Activated CD8-positive, alpha-beta memory T cell treated with anti-CD3 and anti-CD28 coated beads, Interleukin-2, amount 50 U/mL, for 24 hours (primary cell): ENCODE measurements around the gene CDC20B.
"Not testable (repeated sequence)": the region's sequence is repeated elsewhere in the genome, so short reads cannot be mapped to it uniquely, and the experiment has no call there.

Experiments
- DNase-seq: peaks from one replicate; pipeline ENCODE4 v3.0.0-alpha.2; 2020; ENCODE audit errors: extremely low read depth

Gene CDC20B

DNA sequence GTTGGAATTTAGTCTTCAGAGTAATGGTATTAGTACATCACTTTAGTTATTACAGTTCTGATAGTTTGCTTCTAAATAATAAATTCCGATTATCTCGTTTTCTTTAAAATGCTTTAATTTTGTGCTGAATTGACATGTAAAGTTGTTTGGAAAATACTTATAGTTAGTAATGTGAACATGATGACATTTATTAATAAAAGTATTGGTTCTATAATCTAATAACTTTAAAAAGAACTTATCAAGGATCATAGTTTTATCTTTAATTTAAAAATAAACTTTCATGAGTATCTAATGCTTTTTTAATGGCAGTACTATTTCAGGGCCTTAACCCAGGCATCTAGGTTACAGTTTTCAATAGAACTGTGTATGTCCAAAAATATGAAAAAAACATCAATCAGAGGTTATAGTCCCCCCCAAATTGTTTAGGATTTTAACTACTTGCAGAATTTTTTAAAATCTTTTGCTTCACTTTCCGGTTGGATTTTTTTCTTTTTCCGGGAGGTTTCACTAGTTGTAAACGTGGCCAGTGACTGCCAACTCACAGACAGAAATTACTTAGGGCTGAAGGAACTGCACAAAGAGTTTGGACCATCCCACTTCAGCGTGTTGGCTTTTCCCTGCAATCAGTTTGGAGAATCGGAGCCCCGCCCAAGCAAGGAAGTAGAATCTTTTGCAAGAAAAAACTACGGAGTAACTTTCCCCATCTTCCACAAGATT lies 12.3 kb downstream of the CDC20B start:
- no peak for DNase-seq

DNA sequence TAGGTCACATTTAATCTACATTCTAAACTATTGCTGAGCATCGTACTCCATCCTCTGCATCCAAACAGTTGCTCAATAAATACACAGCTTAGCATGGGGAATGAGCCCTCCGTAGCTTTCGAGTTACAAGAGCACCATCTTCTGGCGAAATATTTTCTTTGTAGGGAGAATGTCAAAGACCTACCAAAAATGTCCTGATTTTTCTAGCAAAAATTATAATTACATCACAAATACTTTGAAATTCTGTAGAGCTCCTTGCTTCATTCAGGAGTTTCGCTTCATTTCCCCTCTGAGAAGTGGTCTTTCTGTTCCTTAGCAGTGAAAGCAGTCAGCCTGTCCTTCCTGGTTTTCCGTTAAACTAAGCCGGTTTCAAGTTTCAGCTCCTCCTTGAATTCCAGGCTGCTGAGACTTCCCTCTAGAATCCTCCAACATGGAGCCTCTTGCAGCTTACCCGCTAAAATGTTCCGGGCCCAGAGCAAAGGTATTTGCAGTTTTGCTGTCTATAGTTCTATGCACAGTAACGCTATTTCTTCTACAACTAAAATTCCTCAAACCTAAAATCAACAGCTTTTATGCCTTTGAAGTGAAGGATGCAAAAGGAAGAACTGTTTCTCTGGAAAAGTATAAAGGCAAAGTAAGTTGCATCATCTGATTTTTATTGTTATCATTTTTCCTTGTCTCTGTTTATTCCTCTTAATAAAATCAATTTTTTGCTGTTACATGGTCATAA lies 13.0 kb downstream of the CDC20B start, which contains the start of gene GPX8:
Gene GPX8 (plus strand): TSS at position 409 of the 730 bp plus-strand sequence. CDS start 22 bp downstream, at position 431.
- no peak for DNase-seq

DNA sequence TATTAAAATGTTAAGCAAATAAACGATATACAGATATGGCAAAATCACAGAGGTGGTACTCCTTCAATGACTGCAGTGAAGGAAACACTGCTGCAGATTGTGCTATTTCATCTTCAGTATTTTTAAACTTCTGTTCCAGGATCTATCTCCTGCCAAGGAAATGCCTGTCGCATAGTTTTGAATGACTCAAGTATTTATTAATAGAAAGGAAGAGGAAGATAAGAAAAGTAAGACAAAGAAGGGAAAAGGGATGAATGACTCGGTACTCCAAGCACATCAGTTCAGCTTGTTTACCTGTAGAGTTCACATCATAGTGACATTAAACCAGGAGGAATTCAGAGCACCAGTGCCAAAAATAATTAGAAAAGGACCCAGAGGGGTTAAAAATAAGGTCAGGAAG lies 18.1 kb downstream of the CDC20B start:
- DNase-seq: no peak

GRCh38 chr5:55151923-55152842 lies 20.8 kb downstream of the CDC20B start:
- DNase-seq: no peak

- no peak for DNase-seq
Measured at GRCh38 chr5:55149308-55149795, 23.6 kb downstream of the CDC20B start.

DNA sequence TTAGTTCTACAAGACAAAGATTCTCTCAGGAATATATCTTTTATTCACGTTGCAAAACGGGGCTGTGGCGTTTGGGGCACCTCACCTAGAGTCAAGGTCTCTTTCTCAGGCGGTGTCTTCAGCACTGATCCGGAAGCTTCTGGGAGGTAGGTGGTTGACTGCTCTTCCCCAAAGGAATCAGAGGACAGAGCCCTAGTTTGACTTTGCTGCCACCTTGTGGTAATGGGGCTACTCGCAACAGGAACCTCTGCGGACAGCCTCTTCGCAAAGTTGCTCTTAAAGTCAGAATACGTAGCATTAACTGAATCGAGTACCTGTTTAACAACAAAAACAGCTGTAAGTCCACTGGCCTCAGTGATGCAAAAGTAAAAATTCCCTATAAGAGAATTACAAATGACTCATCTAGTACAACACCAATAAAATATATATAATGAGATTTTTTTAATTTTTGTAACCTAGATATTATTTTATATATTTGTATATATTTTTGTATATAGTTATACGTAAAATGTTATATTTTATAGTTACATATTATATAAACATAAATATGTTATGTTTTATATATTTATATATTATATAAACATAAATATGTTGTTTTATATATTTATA lies 26.3 kb downstream of the CDC20B start:
- peak; percentile 51 for DNase-seq

GRCh38 chr5:55146080-55146479 lies 26.9 kb downstream of the CDC20B start:
- DNase-seq: no peak

GRCh38 chr5:55143624-55144023 lies 29.4 kb downstream of the CDC20B start:
- no peak for DNase-seq

DNA sequence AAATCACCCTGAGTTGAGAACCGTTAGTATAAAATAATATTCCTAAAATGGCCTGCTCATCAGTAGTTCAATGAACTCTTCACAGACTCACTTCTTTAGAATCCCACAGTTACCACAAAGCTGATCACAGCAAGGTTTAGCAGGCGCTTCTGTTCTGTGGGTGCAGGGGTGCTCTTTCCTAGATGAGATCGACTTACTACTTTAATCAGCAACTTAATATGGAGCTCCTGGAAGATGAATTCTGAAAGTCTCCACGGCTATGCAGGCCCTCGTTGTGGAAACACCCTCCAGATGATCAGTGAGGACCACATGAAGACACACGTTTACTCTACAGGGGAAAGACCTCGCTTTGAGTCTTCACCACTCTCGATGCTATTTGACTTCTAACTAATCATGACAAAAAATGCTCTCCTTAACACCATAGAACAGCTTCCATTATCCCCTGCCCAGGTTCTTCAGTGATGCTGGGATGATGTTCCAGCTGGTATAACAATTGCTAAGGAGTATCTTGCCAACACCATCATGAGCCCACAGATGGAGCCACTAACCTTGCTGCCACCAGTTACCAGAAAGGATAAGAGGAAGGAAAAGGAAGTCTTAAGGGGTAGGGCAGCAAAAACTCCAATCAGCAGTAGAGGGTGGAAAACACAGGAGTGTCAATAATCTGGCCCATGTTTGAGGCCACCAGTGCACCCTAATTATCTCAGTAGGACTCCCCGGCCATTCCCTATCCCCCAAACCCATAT lies 30.9 kb downstream of the CDC20B start:
- no peak for DNase-seq

GRCh38 chr5:55140908-55141665 lies 31.9 kb downstream of the CDC20B start:
- DNase-seq: no peak

DNA sequence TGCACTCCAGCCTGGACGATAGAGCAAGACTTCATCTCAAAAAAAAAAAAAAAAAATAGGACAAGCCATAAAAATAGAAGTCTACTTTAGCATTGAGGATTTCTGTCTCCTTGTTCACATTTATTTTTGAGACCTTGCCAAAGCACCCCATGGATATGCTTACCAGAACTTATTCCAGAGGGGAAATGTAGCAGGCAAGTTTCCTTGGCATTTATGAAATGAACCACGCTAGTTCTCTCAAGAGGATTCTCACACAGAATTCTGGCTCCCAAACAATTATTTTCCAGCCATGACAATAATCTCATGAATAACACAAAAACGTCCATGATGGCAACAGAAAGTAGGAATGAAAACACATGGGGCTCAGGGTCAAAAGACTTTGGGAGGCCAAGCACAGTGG lies 36.5 kb downstream of the CDC20B start:
- no peak for DNase-seq

- DNase-seq: no peak
Measured at GRCh38 chr5:55134053-55134722, 38.8 kb downstream of the CDC20B start.

- DNase-seq: no peak
Measured at GRCh38 chr5:55123365-55123764, 49.6 kb downstream of the CDC20B start.

DNA sequence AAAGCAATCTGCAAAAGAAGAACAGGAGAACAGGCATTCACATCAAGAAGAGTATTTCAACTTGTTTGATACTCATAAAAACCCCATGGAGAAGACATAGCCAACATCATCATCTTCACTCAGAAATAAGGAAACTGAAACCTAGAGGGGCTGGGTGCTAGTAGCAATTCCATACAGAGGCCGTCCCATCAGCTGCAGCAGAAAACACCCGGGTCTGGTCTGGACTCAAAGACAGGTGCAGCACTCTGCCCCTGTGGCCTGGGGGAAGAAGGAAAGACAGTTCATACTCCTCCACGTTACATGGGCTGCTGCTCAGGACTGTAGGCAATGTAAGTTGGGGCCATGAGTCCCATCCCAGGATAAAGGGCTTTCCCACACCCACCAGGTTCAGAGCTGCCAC lies 58.9 kb downstream of the CDC20B start:
- DNase-seq: no peak

DNA sequence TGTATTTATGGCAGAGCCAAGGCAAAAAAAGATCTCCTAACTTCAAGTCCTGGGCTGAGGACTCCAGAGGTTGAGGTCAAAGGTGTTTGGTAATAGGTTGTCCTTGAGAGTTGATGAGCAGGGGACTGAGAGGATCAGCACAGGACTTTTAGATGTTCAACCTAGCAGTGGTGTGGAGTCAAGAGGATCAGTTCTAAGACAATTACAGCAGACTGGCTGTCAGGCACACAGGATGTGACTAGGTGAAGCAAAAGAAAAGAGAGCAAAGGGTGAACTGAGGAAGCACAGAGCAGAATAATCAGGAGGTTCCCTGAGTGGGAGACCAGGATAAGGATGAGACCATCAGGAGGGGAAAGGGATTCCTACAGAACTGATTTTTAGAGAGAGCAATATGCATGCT lies 59.6 kb downstream of the CDC20B start:
- DNase-seq: no peak

DNA sequence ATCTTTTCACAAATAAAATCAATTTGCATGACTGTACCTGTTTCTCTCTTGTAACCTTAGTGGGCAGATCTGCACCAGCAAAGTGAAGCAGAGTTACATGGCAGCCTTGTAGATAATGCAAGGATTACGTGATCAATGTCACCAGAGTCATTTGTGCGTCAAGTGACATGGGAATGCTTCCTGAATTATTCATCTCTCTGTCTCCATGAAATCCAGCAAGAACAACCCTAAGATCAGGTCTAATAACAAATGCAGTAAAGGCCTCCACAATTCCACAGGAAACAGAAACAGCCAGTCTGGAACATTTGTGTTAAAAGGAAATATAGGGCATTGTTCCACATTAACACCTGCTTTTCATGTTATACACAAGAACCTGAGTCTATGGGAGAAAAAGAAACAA lies 62.8 kb downstream of the CDC20B start:
- DNase-seq: no peak

- no peak for DNase-seq
Measured at GRCh38 chr5:55108661-55109060, 64.3 kb downstream of the CDC20B start.

GRCh38 chr5:55105976-55106375 lies 67.0 kb downstream of the CDC20B start:
- not testable (repeated sequence) for DNase-seq

DNA sequence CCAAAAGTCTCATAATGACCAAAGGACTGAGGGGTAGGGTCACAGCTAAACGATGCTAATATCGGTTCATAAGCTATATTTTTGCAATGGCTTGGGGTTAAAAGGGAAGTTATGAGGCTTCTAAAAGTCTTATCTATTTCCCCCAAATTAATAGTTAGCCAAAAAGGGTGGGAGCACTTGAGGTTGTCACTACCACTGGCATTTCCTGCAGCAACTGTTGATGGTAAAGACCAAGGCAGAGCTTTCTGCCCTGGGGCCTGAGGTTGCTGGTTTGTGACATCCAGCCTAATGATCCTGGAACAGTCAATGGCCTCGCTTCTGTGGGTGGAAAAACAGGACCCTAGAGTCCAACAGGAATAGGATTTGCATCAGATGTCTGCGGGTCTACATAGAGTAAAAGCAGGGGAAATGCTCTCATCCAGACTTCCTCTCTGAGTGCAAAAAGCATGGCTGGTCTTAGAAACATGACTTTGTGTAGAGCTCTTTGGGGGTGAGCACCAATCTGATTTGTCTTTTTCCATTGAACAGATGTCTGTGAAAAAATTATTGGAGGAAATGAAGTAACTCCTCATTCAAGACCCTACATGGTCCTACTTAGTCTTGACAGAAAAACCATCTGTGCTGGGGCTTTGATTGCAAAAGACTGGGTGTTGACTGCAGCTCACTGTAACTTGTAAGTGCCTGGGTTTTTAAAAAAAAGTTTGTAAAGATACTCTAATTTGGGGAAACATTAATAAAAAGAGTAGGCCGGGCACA lies 67.9 kb downstream of the CDC20B start:
- DNase-seq: no peak
